BJ (cell line): ENCODE measurements around the gene PIK3R2. TPM values are rescaled to one million over a fixed set of nuclear protein-coding genes. Genes with fewer than 3 reads are reported as not detected.

Source experiments
- CTCF ChIA-PET: fragments of 350-600 bp; formaldehyde crosslinking; extraction: SDS; loops from one replicate; lab custom pipeline; 2021; ENCODE audit warnings: antibody characterized with exemption, inconsistent platforms; lab: Yijun Ruan, JAX
- POLR2A ChIA-PET: fragments of 300-600 bp; sonication (Branson Sonifier 250); formaldehyde crosslinking; extraction: SDS; loops from one replicate; lab custom pipeline; 2021; ENCODE audit warnings: antibody characterized with exemption; lab: Charles Lee
- DNase-seq: peaks from one replicate; pipeline ENCODE4 v3.0.0-alpha.2; 2011; ENCODE audit warnings: low read depth
- H3K27me3 ChIP-seq: 2 replicates; pipeline ENCODE4 v1.6.0; 2011; ENCODE audit warnings: low read length; ENCODE audit not compliant: control insufficient read depth, insufficient read depth
- H3K36me3 ChIP-seq: 2 replicates; pipeline ENCODE4 v1.5.1; 2011; ENCODE audit warnings: low read length; ENCODE audit not compliant: control insufficient read depth, insufficient read depth
- H3K4me3 ChIP-seq: 2 replicates; pipeline ENCODE4 v1.5.1; 2011; ENCODE audit warnings: low read depth, mild to moderate bottlenecking, control low read depth, low read length
- polyA plus RNA-seq: library from polyadenylated mRNA; depleted of rRNA; stranded (reverse); fragments of >200 nt; gene quantifications from 2 replicates; pipeline ENCODE4 v1.2.3, GENCODE V29; 2011
- TF ChIP-seq, protein P1 (sequence below): IDR thresholded peaks from 2 replicates; pipeline ENCODE4 v1.5.1; 2011; ENCODE audit warnings: low read depth, mild to moderate bottlenecking, control low read depth, inconsistent platforms, low read length, moderate library complexity; ENCODE audit not compliant: insufficient read depth

PIK3R2 gene
- polyA plus RNA-seq, 1 experiment, result 17.4 TPM

DNA sequence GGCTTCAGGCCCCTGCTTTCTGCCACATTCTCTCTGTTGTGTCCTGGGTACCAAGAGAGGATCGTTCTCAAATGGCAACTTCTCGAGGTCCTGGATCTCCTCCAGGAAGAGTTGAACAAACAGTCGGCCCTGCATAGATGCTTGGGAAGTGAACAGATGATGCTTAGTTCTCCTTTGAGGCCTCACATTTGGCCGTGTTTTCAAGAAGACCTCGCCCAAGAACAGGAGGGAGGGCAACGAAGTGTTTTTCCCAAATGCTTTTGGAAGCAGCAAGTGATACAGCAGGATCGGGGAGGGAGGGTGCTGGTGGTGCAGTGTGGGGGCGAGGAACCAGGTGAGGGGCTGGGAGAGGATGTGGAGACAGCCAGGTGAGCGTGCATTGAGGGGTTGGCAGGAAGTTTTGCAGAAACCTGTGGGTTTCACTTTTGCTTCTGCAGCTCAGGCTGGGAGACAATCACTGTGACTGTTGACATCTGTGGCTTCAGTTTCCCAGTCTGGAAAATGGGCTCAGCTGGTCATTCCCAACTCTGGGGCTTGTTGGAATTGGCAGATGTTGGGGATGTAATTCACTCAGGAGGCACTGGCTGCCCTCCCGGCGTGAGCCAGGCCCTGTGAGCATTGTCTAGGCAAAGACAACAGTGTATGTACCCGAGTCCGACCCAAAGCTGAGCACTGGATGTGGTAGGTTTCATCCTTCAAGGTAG, 33.8 kb upstream of the PIK3R2 start:
- no peak overlapping the region for H3K4me3 ChIP-seq
- DNase-seq, result no peak
- H3K36me3 ChIP-seq, result peaks cover 7% of the 10 kb centered on the region
- POLR2A ChIA-PET, result no interaction called here
- CTCF ChIA-PET, result interaction anchor here (1.1 to 2.8 kb wide), 2 partner anchors 42 to 213 kb away, joined by 4 to 10 read pairs; no protein-coding TSS in a partner anchor
- TF ChIP-seq, protein P1, sequence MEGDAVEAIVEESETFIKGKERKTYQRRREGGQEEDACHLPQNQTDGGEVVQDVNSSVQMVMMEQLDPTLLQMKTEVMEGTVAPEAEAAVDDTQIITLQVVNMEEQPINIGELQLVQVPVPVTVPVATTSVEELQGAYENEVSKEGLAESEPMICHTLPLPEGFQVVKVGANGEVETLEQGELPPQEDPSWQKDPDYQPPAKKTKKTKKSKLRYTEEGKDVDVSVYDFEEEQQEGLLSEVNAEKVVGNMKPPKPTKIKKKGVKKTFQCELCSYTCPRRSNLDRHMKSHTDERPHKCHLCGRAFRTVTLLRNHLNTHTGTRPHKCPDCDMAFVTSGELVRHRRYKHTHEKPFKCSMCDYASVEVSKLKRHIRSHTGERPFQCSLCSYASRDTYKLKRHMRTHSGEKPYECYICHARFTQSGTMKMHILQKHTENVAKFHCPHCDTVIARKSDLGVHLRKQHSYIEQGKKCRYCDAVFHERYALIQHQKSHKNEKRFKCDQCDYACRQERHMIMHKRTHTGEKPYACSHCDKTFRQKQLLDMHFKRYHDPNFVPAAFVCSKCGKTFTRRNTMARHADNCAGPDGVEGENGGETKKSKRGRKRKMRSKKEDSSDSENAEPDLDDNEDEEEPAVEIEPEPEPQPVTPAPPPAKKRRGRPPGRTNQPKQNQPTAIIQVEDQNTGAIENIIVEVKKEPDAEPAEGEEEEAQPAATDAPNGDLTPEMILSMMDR, result no peak
- no peaks in the 10 kb centered on the region for H3K27me3 ChIP-seq

- Histone ChIP-seq H3K27me3 (no peaks in the 10 kb centered on the region), H3K4me3 (no peak overlapping the region), H3K36me3 (peaks cover 8% of the 10 kb centered on the region)
- POLR2A ChIA-PET, result interaction anchor here (0.5 kb wide), 1 partner anchor 32 kb away, joined by 4 read pairs; no protein-coding TSS in a partner anchor
- CTCF ChIA-PET, result interaction anchor here (1.1 to 2.8 kb wide), 2 partner anchors 41 to 213 kb away, joined by 4 to 10 read pairs; no protein-coding TSS in a partner anchor
- TF ChIP-seq, protein P1, result no peak
- DNase-seq, result no peak
Measured at GRCh38 chr19:18119717-18120105, 33.3 kb upstream of the PIK3R2 start.

- CTCF ChIA-PET, result interaction anchor here (2.8 kb wide), 1 partner anchor 41 kb away, joined by 10 read pairs; no protein-coding TSS in a partner anchor
- TF ChIP-seq, protein P1, result no peak
- H3K4me3 ChIP-seq, result no peak overlapping the region
- H3K36me3 ChIP-seq, result peaks cover 10% of the 10 kb centered on the region
- no peaks in the 10 kb centered on the region for H3K27me3 ChIP-seq
- POLR2A ChIA-PET, result interaction anchor here (0.5 kb wide), 1 partner anchor 32 kb away, joined by 4 read pairs; no protein-coding TSS in a partner anchor
- DNase-seq, result no peak
Measured at GRCh38 chr19:18120127-18120526, 32.8 kb upstream of the PIK3R2 start.

DNA sequence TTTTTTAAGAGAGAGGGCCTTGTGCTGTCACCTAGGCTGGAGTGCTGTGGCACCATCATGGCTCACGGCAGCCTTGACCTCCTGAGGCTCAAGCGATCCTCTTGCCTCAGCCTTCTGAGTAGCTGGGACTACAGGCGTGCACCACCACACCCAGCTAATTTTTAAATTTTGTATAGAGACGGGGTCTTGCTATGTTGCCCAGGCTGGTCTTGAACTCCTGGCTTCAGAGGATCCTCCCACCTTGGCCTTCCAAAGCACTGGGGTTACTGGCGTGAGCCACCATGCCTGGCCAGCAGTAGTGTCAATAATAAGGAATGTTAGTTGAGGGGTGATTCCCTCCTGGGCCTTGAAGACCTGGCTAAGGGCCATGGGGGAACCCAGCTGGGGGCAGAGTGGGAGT, 31.8 kb upstream of the PIK3R2 start:
- TF ChIP-seq, protein P1, result no peak
- Histone ChIP-seq H3K4me3 (no peak overlapping the region), H3K27me3 (no peaks in the 10 kb centered on the region), H3K36me3 (peaks cover 10% of the 10 kb centered on the region)
- ChIA-PET CTCF (no interaction called here), POLR2A (interaction anchor here (0.6 kb wide), 1 partner anchor 74 kb away, joined by 3 read pairs; no protein-coding TSS in a partner anchor)
- DNase-seq, result no peak

DNA sequence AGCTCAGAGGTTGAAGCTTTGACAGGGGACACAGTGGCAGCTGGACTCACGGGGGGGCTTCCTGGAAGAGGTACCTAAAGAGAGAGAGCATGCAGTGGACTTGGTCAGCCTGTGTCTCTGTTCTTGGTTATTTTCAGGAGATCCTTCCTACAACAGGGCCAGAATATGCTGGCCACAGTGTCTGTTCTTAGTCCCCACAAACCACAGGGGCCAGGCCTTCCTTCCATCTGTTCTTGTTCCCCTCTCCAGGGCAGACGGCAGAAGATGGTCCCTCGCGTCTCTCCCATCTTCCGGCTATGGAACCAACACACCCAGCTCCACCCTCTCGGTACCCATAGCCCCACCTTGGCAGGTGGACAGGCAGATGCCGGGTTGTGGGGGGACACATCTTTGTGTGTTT, 30.5 kb upstream of the PIK3R2 start:
- Histone ChIP-seq H3K36me3 (peaks cover 12% of the 10 kb centered on the region), H3K4me3 (no peak overlapping the region), H3K27me3 (no peaks in the 10 kb centered on the region)
- TF ChIP-seq, protein P1, result no peak
- ChIA-PET CTCF (interaction anchor here (1.6 kb wide), 1 partner anchor 12 kb away, joined by 4 read pairs; no protein-coding TSS in a partner anchor), POLR2A (no interaction called here)
- DNase-seq, result no peak
